HepG2 (cell line): Measurements from ENCODE around the gene IRF2BPL. TPM values are rescaled to one million over a fixed set of nuclear protein-coding genes. Genes with fewer than 3 reads are reported as not detected.

Source experiments
- BCL6 ChIP-seq: IDR thresholded peaks from 2 replicates; pipeline ENCODE4 v1.6.1; 2016; ENCODE audit warnings: missing genetic modification reagents, missing compliant biosample characterization
- CSRNP1 ChIP-seq: sonication (generic); formaldehyde crosslinking; IDR thresholded peaks from 2 replicates; pipeline ENCODE4 v1.8.1; 2023; ENCODE audit warnings: mild to moderate bottlenecking, missing genetic modification reagents
- DBP ChIP-seq: sonication (generic); formaldehyde crosslinking; IDR thresholded peaks from 2 replicates; pipeline ENCODE4 v1.4.0; 2020; ENCODE audit warnings: missing genetic modification reagents; ENCODE audit errors: not compliant biosample characterization
- NFKBIZ ChIP-seq: IDR thresholded peaks from 2 replicates; pipeline ENCODE4 v1.6.1; 2018; ENCODE audit warnings: missing genetic modification reagents, missing compliant biosample characterization
- POGZ ChIP-seq: sonication (generic); formaldehyde crosslinking; IDR thresholded peaks from 2 replicates; pipeline ENCODE4 v1.4.0; 2020; ENCODE audit warnings: mild to moderate bottlenecking, missing genetic modification reagents
- PTBP1 ChIP-seq: fragments of 200-400 bp; formaldehyde crosslinking; IDR thresholded peaks from 2 replicates; pipeline ENCODE4 v1.6.1; 2018; ENCODE audit warnings: low read length, low read depth; ENCODE audit not compliant: poor library complexity, severe bottlenecking
- TAF1 ChIP-seq: sonication (generic); formaldehyde crosslinking; IDR thresholded peaks from 2 replicates; pipeline ENCODE4 v1.4.0; 2020; ENCODE audit warnings: missing genetic modification reagents
- U2AF1 ChIP-seq: fragments of 200-400 bp; formaldehyde crosslinking; optimal IDR thresholded peaks from 2 replicates; pipeline ENCODE3; 2017; ENCODE audit warnings: mild to moderate bottlenecking, low read depth, low read length
- ZBTB37 ChIP-seq: sonication (generic); formaldehyde crosslinking; IDR thresholded peaks from 2 replicates; pipeline ENCODE4 v1.4.0; 2020; ENCODE audit warnings: mild to moderate bottlenecking, missing genetic modification reagents
- ZHX2 ChIP-seq, 2 experiments: sonication (generic) in 1 of 2; formaldehyde crosslinking in 1 of 2; IDR thresholded peaks; 2 replicates each; pipeline versions ENCODE4 v1.6.1 to v1.9.0; 2014 to 2022; ENCODE audit warnings: antibody characterized with exemption in 1 of 2, borderline replicate concordance in 1 of 2, inconsistent platforms in 1 of 2, low read depth in 1 of 2, missing genetic modification reagents in 1 of 2
- ZNF496 ChIP-seq: sonication (generic); formaldehyde crosslinking; IDR thresholded peaks from 2 replicates; pipeline ENCODE4 v1.8.1; 2023; ENCODE audit warnings: mild to moderate bottlenecking, moderate library complexity, missing genetic modification reagents; ENCODE audit not compliant: insufficient replicate concordance
- ZNF512B ChIP-seq: sonication (generic); formaldehyde crosslinking; IDR thresholded peaks from 2 replicates; pipeline ENCODE4 v1.5.1; 2020; ENCODE audit warnings: missing genetic modification reagents, mild to moderate bottlenecking, borderline replicate concordance
- ZNF761 ChIP-seq: sonication (generic); formaldehyde crosslinking; conservative IDR thresholded peaks from 2 replicates; pipeline ENCODE4 v1.4.0; 2020; ENCODE audit warnings: mild to moderate bottlenecking, missing genetic modification reagents
- polyA plus RNA-seq, 8 experiments: library from polyadenylated mRNA; depleted of rRNA in 3 of 8; stranded (reverse) in 7 of 8; unstranded in 1 of 8; fragments of >200 nt; fragmentation: Illumina TruSeq in 4 of 8; extraction: Trizol in 4 of 8; gene quantifications; 2 replicates each; pipeline versions ENCODE4 v1.2.1 to v1.2.3, GENCODE V29; 2011 to 2016; ENCODE audit warnings: low read depth in 4 of 8, missing spikeins in 1 of 8, mixed read lengths in 1 of 8; ENCODE audit not compliant: insufficient read depth in 1 of 8
- total RNA-seq, 5 experiments: library from RNA; depleted of rRNA; stranded (reverse); fragments of >200 nt; fragmentation: Illumina TruSeq; extraction: Trizol; gene quantifications; 2 replicates each; pipeline ENCODE4 v1.2.3, GENCODE V29; 2016; ENCODE audit warnings: low read depth in 1 of 5

IRF2BPL gene
- total and polyA plus RNA-seq, 2 of the 13 experiments (the other 11 are each of a cell fraction or from before 2014, with no cell fraction given) = 6.6 to 8.4 TPM

- TF ChIP-seq ZBTB37 (CRISPR knock-in tag) = no peak
- TF ChIP-seq ZNF512B = no peak
- 0 out of 2 replicates have a peak, but pooled peaks have one; percentile 49 for TF ChIP-seq CSRNP1
- peak; percentile 36; the same call in 1 of the 2 replicates for TF ChIP-seq TAF1 (CRISPR knock-in tag)
- TF ChIP-seq ZHX2 (IDR thresholded peaks at IDR 0.05; ENCODE audit: low read depth) = no peak
- TF ChIP-seq ZHX2 (CRISPR knock-in tag; IDR thresholded peaks at IDR 0.05; ENCODE audit: borderline replicate concordance) = no peak
- peak; percentile 35; the same call in 1 of the 2 replicates for TF ChIP-seq POGZ (CRISPR knock-in tag)
- TF ChIP-seq PTBP1 = no peak
- no peak for TF ChIP-seq ZNF761 (CRISPR knock-in tag)
- no peak for TF ChIP-seq U2AF1
- TF ChIP-seq ZNF496 (CRISPR knock-in tag) = no peak
- TF ChIP-seq NFKBIZ (CRISPR knock-in tag) = no peak
- TF ChIP-seq DBP (CRISPR knock-in tag) = no peak
- peak; percentile 64; the same call in 1 of the 2 replicates for TF ChIP-seq BCL6
Measured at GRCh38 chr14:77040059-77040740, 11.7 kb upstream of the IRF2BPL start (continued).
